WERI-Rb-1 (cell line): ENCODE measurements around the gene MAML3.
A peak's percentile ranks its signal among the peaks of the same experiment; 100 is the strongest.

Experiments
- DNase-seq: peaks from one replicate; pipeline ENCODE4 v3.0.0-alpha.2; 2020
- H3K27ac ChIP-seq: fragments of 250-450 bp; sonication (Bioruptor Pico); 2 replicates; pipeline ENCODE4 v1.5.1; 2020; ENCODE audit warnings: mild to moderate bottlenecking, moderate library complexity
- H3K27me3 ChIP-seq: fragments of 250-450 bp; sonication (Bioruptor Pico); 2 replicates; pipeline ENCODE4 v1.5.1; 2021; ENCODE audit warnings: mild to moderate bottlenecking, low read depth, moderate library complexity; ENCODE audit not compliant: insufficient read depth, severe bottlenecking
- H3K36me3 ChIP-seq: fragments of 250-450 bp; sonication (Bioruptor Pico); 2 replicates; pipeline ENCODE4 v1.5.1; 2020; ENCODE audit warnings: mild to moderate bottlenecking, moderate library complexity
- H3K4me3 ChIP-seq: 2 replicates; pipeline ENCODE4 v1.5.1; 2011; ENCODE audit warnings: low read depth, mild to moderate bottlenecking, control low read depth, low read length
- H3K9me3 ChIP-seq: fragments of 250-450 bp; sonication (Bioruptor Pico); 2 replicates; pipeline ENCODE4 v1.5.1; 2021; ENCODE audit warnings: mild to moderate bottlenecking, moderate library complexity; ENCODE audit not compliant: severe bottlenecking
- CTCF ChIP-seq: IDR thresholded peaks from 2 replicates; pipeline ENCODE4 v1.5.1; 2011; ENCODE audit warnings: low read depth, mild to moderate bottlenecking, control low read depth, inconsistent platforms, low read length

MAML3 gene

GRCh38 chr4:139918591-139918990 lies 235.4 kb downstream of the MAML3 start:
- TF ChIP-seq CTCF = no peak
- no peaks in the 10 kb centered on the region for H3K27me3 ChIP-seq
- peak overlapping the region; percentile 83 for H3K27ac ChIP-seq
- no peak for DNase-seq
- H3K4me3 ChIP-seq = no peak overlapping the region
- no peaks in the 10 kb centered on the region for H3K36me3 ChIP-seq
- H3K9me3 ChIP-seq = no peaks in the 10 kb centered on the region

- Histone ChIP-seq H3K27ac (peak overlapping the region; percentile 83), H3K27me3 (no peaks in the 10 kb centered on the region), H3K36me3 (no peaks in the 10 kb centered on the region), H3K4me3 (no peak overlapping the region), H3K9me3 (no peaks in the 10 kb centered on the region)
- DNase-seq = peak; percentile 58
- TF ChIP-seq CTCF = no peak
These were observed 236.1 kb downstream of the MAML3 start for GRCh38 chr4:139917896-139918295.

GRCh38 chr4:139916041-139916440 lies 237.9 kb downstream of the MAML3 start:
- no peak for TF ChIP-seq CTCF
- no peaks in the 10 kb centered on the region for H3K27me3 ChIP-seq
- H3K36me3 ChIP-seq = no peaks in the 10 kb centered on the region
- no peaks in the 10 kb centered on the region for H3K9me3 ChIP-seq
- H3K4me3 ChIP-seq = no peak overlapping the region
- no peak for DNase-seq
- no peak overlapping the region for H3K27ac ChIP-seq

GRCh38 chr4:139915037-139915436 lies 238.9 kb downstream of the MAML3 start:
- Histone ChIP-seq H3K27me3 (no peaks in the 10 kb centered on the region), H3K4me3 (no peak overlapping the region), H3K9me3 (no peaks in the 10 kb centered on the region), H3K27ac (no peak overlapping the region), H3K36me3 (no peaks in the 10 kb centered on the region)
- DNase-seq = no peak
- no peak for TF ChIP-seq CTCF

GRCh38 chr4:139913995-139914598 lies 239.9 kb downstream of the MAML3 start:
- Histone ChIP-seq H3K27ac (no peak overlapping the region), H3K4me3 (no peak overlapping the region)
- no peak for DNase-seq

More at GRCh38 chr4:139913995-139914598, 239.9 kb downstream of the MAML3 start:
- Histone ChIP-seq H3K27me3 (no peaks in the 10 kb centered on the region), H3K9me3 (no peaks in the 10 kb centered on the region), H3K36me3 (no peaks in the 10 kb centered on the region)
- no peak for TF ChIP-seq CTCF
